Endothelial cell of umbilical vein (primary cell): ENCODE results near the gene SULT1E1.

ENCODE experiments used
- EZH2 ChIP-seq: IDR thresholded peaks from 2 replicates; pipeline ENCODE4 v1.6.1; 2012; ENCODE audit warnings: borderline replicate concordance, low read depth, mild to moderate bottlenecking, moderate library complexity, low read length, inconsistent platforms; ENCODE audit not compliant: severe bottlenecking
- FOS ChIP-seq: IDR thresholded peaks from 2 replicates; pipeline ENCODE4 v1.6.1; 2011; ENCODE audit warnings: mild to moderate bottlenecking, low read length, moderate library complexity, borderline replicate concordance; ENCODE audit not compliant: insufficient read depth
- JUN ChIP-seq: IDR thresholded peaks from 2 replicates; pipeline ENCODE4 v1.6.1; 2011; ENCODE audit warnings: borderline replicate concordance, low read depth; ENCODE audit not compliant: insufficient read length, insufficient read depth
- MYC ChIP-seq: IDR thresholded peaks from one replicate; pipeline ENCODE4 v1.6.1; 2011; ENCODE audit warnings: mild to moderate bottlenecking, low read depth, low read length
- POLR2A ChIP-seq: IDR thresholded peaks from 2 replicates; pipeline ENCODE4 v1.6.1; 2012; ENCODE audit warnings: low read depth, mild to moderate bottlenecking, control low read depth, low read length
- POLR2AphosphoS5 ChIP-seq: IDR thresholded peaks from 2 replicates; pipeline ENCODE4 v1.6.1; 2012; ENCODE audit warnings: low read depth, mild to moderate bottlenecking, control low read depth, low read length, moderate library complexity; ENCODE audit not compliant: insufficient read depth
- TF ChIP-seq, protein P1 (sequence below), 2 donors: IDR thresholded peaks; 1 replicate in 1 of 2; 2 replicates in 1 of 2; pipeline ENCODE4 v1.5.1; 2011; ENCODE audit warnings: low read length in 2 of 2, mild to moderate bottlenecking in 2 of 2, moderate library complexity in 2 of 2, control low read depth in 1 of 2, inconsistent platforms in 1 of 2, low read depth in 1 of 2; ENCODE audit not compliant: insufficient read depth in 1 of 2; ENCODE audit errors: extremely low read depth in 1 of 2
- TF ChIP-seq, protein P2 (sequence below): IDR thresholded peaks from 2 replicates; pipeline ENCODE4 v1.6.1; 2011; ENCODE audit not compliant: insufficient read depth, insufficient read length

DNA sequence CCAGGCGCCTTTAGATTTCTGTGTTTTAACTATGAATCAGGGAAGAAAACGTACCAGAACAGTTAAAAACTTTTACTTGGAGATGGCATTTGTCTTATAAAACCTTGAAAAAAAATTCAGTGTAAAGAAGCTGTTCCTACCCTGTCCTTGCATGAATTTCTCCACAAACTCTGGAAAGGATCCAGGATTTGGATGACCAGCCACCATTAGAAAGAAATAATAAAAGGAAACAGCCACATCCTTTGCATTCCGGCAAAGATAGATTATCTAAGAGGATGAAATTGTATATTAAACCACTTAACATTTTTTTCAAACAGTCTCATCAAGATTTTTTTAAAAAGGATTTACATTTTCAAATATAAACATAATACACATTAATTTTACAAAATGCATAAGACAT, 10.6 kb downstream of the SULT1E1 start:
- TF ChIP-seq EZH2 = no peak
- no peak for TF ChIP-seq POLR2A
- TF ChIP-seq, protein P1, sequence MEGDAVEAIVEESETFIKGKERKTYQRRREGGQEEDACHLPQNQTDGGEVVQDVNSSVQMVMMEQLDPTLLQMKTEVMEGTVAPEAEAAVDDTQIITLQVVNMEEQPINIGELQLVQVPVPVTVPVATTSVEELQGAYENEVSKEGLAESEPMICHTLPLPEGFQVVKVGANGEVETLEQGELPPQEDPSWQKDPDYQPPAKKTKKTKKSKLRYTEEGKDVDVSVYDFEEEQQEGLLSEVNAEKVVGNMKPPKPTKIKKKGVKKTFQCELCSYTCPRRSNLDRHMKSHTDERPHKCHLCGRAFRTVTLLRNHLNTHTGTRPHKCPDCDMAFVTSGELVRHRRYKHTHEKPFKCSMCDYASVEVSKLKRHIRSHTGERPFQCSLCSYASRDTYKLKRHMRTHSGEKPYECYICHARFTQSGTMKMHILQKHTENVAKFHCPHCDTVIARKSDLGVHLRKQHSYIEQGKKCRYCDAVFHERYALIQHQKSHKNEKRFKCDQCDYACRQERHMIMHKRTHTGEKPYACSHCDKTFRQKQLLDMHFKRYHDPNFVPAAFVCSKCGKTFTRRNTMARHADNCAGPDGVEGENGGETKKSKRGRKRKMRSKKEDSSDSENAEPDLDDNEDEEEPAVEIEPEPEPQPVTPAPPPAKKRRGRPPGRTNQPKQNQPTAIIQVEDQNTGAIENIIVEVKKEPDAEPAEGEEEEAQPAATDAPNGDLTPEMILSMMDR (IDR thresholded peaks at IDR 0.05; ENCODE audit: extremely low read depth in 1 of 2, insufficient read depth in 1 of 2, low read depth in 1 of 2, low read length in 2 of 2) = no peak
- TF ChIP-seq, protein P2, sequence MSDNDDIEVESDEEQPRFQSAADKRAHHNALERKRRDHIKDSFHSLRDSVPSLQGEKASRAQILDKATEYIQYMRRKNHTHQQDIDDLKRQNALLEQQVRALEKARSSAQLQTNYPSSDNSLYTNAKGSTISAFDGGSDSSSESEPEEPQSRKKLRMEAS = no peak
- no peak for TF ChIP-seq POLR2AphosphoS5
- no peak for TF ChIP-seq FOS
- no peak for TF ChIP-seq JUN
- TF ChIP-seq MYC = no peak
